GM10847 (cell line): ENCODE data around the gene LSG1.

Experiments used
- POLR2A ChIP-seq: IDR thresholded peaks from 2 replicates; pipeline ENCODE4 v1.6.1; 2011; ENCODE audit not compliant: insufficient read length; ENCODE audit errors: extremely low read depth

LSG1 gene

GRCh38 chr3:194638991-194639605 lies 32.9 kb downstream of the LSG1 start:
- TF ChIP-seq POLR2A, result no peak

GRCh38 chr3:194637541-194638400 lies 34.2 kb downstream of the LSG1 start:
- TF ChIP-seq POLR2A, result no peak

GRCh38 chr3:194637066-194637465 lies 34.9 kb downstream of the LSG1 start:
- TF ChIP-seq POLR2A, result no peak

GRCh38 chr3:194633349-194634004 lies 38.5 kb downstream of the LSG1 start, which contains the start of gene TMEM44:
Gene TMEM44, minus strand, starts transcription at chr3:194633419. Its CDS starts 204 bp downstream, at chr3:194633215.
- peak; percentile 42 for TF ChIP-seq POLR2A

- TF ChIP-seq POLR2A, result no peak
These were observed 39.1 kb downstream of the LSG1 start for GRCh38 chr3:194632809-194633348.

GRCh38 chr3:194632226-194632808 lies 39.7 kb downstream of the LSG1 start:
- TF ChIP-seq POLR2A, result no peak

GRCh38 chr3:194631696-194632095 lies 40.3 kb downstream of the LSG1 start:
- no peak for TF ChIP-seq POLR2A

- no peak for TF ChIP-seq POLR2A
These were observed 47.0 kb downstream of the LSG1 start for GRCh38 chr3:194624956-194625355.

- TF ChIP-seq POLR2A, result no peak
These were observed 48.3 kb downstream of the LSG1 start for GRCh38 chr3:194623449-194624290.

GRCh38 chr3:194622621-194623340 lies 49.2 kb downstream of the LSG1 start:
- no peak for TF ChIP-seq POLR2A

GRCh38 chr3:194621947-194622346 lies 50.0 kb downstream of the LSG1 start:
- TF ChIP-seq POLR2A, result no peak

- no peak for TF ChIP-seq POLR2A
These were observed 51.8 kb downstream of the LSG1 start for GRCh38 chr3:194620196-194620595.

GRCh38 chr3:194619741-194620140 lies 52.2 kb downstream of the LSG1 start:
- no peak for TF ChIP-seq POLR2A
